ENCODE data around the gene TMC8.
"Not testable (repeated sequence)": the region's sequence is repeated elsewhere in the genome, so short reads cannot be mapped to it uniquely, and the experiment has no call there.

The TMC8 gene

GRCh38 chr17:78130437-78131101 is at the start of gene TMC8:
Gene TMC8, plus strand, starts transcription at chr17:78130771. Its CDS starts 818 bp downstream, at chr17:78131589.
- no peak for DNase-seq

- DNase-seq: no peak
Measured at GRCh38 chr17:78081551-78081950, 49.0 kb upstream of the TMC8 start.

- DNase-seq: not testable (repeated sequence)
Measured at GRCh38 chr17:78082355-78082872, 48.2 kb upstream of the TMC8 start.

- no peak for DNase-seq
Measured at GRCh38 chr17:78082988-78083387, 47.6 kb upstream of the TMC8 start.

GRCh38 chr17:78086740-78087139 is 43.8 kb upstream of the TMC8 start:
- DNase-seq: no peak

GRCh38 chr17:78088529-78088928 is 42.0 kb upstream of the TMC8 start:
- DNase-seq: no peak

- DNase-seq: no peak
Measured at GRCh38 chr17:78089576-78090281, 40.8 kb upstream of the TMC8 start.

GRCh38 chr17:78092794-78093324 is 37.7 kb upstream of the TMC8 start:
- no peak for DNase-seq

GRCh38 chr17:78095035-78095434 is 35.5 kb upstream of the TMC8 start:
- DNase-seq: no peak

- DNase-seq: no peak
Measured at GRCh38 chr17:78096093-78096492, 34.5 kb upstream of the TMC8 start.

GRCh38 chr17:78101112-78101511 is 29.5 kb upstream of the TMC8 start:
- DNase-seq: no peak

- no peak for DNase-seq
Measured at GRCh38 chr17:78101542-78101941, 29.0 kb upstream of the TMC8 start.

GRCh38 chr17:78103311-78103710 is 27.3 kb upstream of the TMC8 start:
- no peak for DNase-seq

- no peak for DNase-seq
Measured at GRCh38 chr17:78104540-78104941, 26.0 kb upstream of the TMC8 start.

- DNase-seq: no peak
Measured at GRCh38 chr17:78105101-78105500, 25.5 kb upstream of the TMC8 start.

- no peak for DNase-seq
Measured at GRCh38 chr17:78105551-78105950, 25.0 kb upstream of the TMC8 start.

- DNase-seq: no peak
Measured at GRCh38 chr17:78106211-78106610, 24.4 kb upstream of the TMC8 start.

- DNase-seq: no peak
Measured at GRCh38 chr17:78107457-78107856, 23.1 kb upstream of the TMC8 start.

GRCh38 chr17:78107976-78108725 is 22.4 kb upstream of the TMC8 start:
- no peak for DNase-seq

- DNase-seq: no peak
Measured at GRCh38 chr17:78108726-78109488, 21.7 kb upstream of the TMC8 start.

GRCh38 chr17:78109489-78109761 is 21.1 kb upstream of the TMC8 start:
- no peak for DNase-seq

GRCh38 chr17:78110363-78111015 is 20.1 kb upstream of the TMC8 start:
- DNase-seq: no peak
